Breast epithelium (tissue), 3 donors: ENCODE measurements around the gene TECRL.

Experiments used
- POLR2A ChIP-seq: fragments of 450-650 bp; IDR thresholded peaks from one replicate; pipeline ENCODE4 v1.6.1; 2016; ENCODE audit warnings: antibody characterized with exemption, mild to moderate bottlenecking, moderate library complexity
- TF ChIP-seq, protein P1 (sequence below), 3 donors: fragments of 450-650 bp; IDR thresholded peaks; one replicate each; pipeline ENCODE4 v1.5.1; 2016 to 2017; ENCODE audit warnings: antibody characterized with exemption in 3 of 3, mild to moderate bottlenecking in 3 of 3, moderate library complexity in 3 of 3

DNA sequence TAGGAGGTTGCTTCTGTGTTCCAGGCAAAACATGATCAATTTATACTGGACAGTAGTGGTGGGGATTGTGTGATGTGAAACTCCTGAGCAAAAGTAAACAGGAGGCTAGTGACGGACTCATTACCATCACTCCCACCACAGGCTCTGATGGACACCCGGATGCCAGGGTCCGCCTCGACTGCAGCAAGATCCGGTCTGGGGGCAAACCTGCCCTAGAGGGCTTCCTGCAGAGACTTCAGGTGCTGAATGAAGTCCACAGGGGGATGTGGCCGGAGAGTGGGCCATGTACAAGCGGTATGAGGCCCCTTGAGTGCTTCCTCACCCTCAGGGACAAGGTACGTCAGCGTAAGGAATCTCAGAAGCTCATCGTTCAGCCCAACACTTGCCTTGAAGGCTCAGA, 23.4 kb upstream of the TECRL start:
- TF ChIP-seq, protein P1, sequence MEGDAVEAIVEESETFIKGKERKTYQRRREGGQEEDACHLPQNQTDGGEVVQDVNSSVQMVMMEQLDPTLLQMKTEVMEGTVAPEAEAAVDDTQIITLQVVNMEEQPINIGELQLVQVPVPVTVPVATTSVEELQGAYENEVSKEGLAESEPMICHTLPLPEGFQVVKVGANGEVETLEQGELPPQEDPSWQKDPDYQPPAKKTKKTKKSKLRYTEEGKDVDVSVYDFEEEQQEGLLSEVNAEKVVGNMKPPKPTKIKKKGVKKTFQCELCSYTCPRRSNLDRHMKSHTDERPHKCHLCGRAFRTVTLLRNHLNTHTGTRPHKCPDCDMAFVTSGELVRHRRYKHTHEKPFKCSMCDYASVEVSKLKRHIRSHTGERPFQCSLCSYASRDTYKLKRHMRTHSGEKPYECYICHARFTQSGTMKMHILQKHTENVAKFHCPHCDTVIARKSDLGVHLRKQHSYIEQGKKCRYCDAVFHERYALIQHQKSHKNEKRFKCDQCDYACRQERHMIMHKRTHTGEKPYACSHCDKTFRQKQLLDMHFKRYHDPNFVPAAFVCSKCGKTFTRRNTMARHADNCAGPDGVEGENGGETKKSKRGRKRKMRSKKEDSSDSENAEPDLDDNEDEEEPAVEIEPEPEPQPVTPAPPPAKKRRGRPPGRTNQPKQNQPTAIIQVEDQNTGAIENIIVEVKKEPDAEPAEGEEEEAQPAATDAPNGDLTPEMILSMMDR (IDR thresholded peaks at IDR 0.05) = no peak
- TF ChIP-seq POLR2A = no peak
